SK-N-SH (cell line): ENCODE data around the gene ZBTB47. TPM values are rescaled to one million over a fixed set of nuclear protein-coding genes. Genes with fewer than 3 reads are reported as not detected.

Source experiments
- CTCF ChIA-PET: fragments of 300-600, 350-600 bp; formaldehyde crosslinking; extraction: SDS; loops from one replicate; lab custom pipeline; 2021; lab: Yijun Ruan, JAX
- POLR2A ChIA-PET: fragments of 350-600 bp; sonication (Branson Sonifier 250); formaldehyde crosslinking; extraction: SDS; loops from one replicate; lab custom pipeline; 2020; ENCODE audit warnings: antibody characterized with exemption, inconsistent platforms; lab: Yijun Ruan, JAX
- DNase-seq: peaks from one replicate; pipeline ENCODE4 v3.0.0; 2012
- H2AFZ ChIP-seq: fragments of 200-600 bp; sonication (generic); 2 replicates; pipeline ENCODE4 v1.8.1; 2016; ENCODE audit warnings: antibody characterized with exemption, mild to moderate bottlenecking, low read depth
- H3F3A ChIP-seq: fragments of 200-600 bp; sonication (generic); replicated peaks from 2 replicates; pipeline ENCODE3; 2016; ENCODE audit warnings: antibody characterized with exemption, mild to moderate bottlenecking; ENCODE audit not compliant: insufficient read depth
- H3K27ac ChIP-seq, 2 experiments: fragments of 200-500 bp in 1 of 2; fragments of 200-600 bp in 1 of 2; sonication (Bioruptor generic) in 1 of 2; sonication (generic), shearing (Covaris generic) in 1 of 2; 2 replicates each; pipeline versions ENCODE4 v1.5.1 to v1.6.1; 2014 to 2016; ENCODE audit warnings: low read depth in 2 of 2, inconsistent platforms in 1 of 2, low read length in 1 of 2, mild to moderate bottlenecking in 1 of 2, mixed read lengths in 1 of 2
- H3K27me3 ChIP-seq: fragments of 200-600 bp; sonication (generic), shearing (Covaris generic); 2 replicates; pipeline ENCODE4 v1.6.1; 2016; ENCODE audit warnings: mixed run types; ENCODE audit not compliant: insufficient read depth
- H3K36me3 ChIP-seq, 2 experiments: fragments of 200-500 bp in 1 of 2; fragments of 200-600 bp in 1 of 2; sonication (Bioruptor generic) in 1 of 2; sonication (generic) in 1 of 2; replicated peaks in 1 of 2; 2 replicates each; pipeline versions ENCODE3 to v1.5.1; 2014 to 2016; ENCODE audit warnings: low read length in 1 of 2, mild to moderate bottlenecking in 1 of 2; ENCODE audit not compliant: insufficient read depth in 2 of 2, control insufficient read depth in 1 of 2
- H3K4me1 ChIP-seq, 2 experiments: fragments of 200-500 bp in 1 of 2; fragments of 200-600 bp in 1 of 2; sonication (Bioruptor generic) in 1 of 2; sonication (generic), shearing (Covaris generic) in 1 of 2; 2 replicates each; pipeline versions ENCODE4 v1.5.1 to v1.6.1; 2014 to 2016; ENCODE audit warnings: low read depth in 1 of 2, low read length in 1 of 2, mixed run types in 1 of 2; ENCODE audit not compliant: insufficient read depth in 2 of 2, control insufficient read depth in 1 of 2
- H3K4me2 ChIP-seq: fragments of 200-600 bp; sonication (generic), shearing (Covaris generic); 2 replicates; pipeline ENCODE4 v1.6.1; 2017; ENCODE audit warnings: mixed run types
- H3K4me3 ChIP-seq, 2 experiments: fragments of 200-500 bp in 1 of 2; fragments of 200-600 bp in 1 of 2; sonication (Bioruptor generic) in 1 of 2; sonication (generic), shearing (Covaris generic) in 1 of 2; 2 replicates each; pipeline versions ENCODE4 v1.5.1 to v1.8.1; 2014 to 2016; ENCODE audit warnings: low read depth in 2 of 2, inconsistent platforms in 1 of 2, low read length in 1 of 2, mild to moderate bottlenecking in 1 of 2, mixed read lengths in 1 of 2, moderate library complexity in 1 of 2
- H3K79me2 ChIP-seq: fragments of 200-600 bp; sonication (generic); 2 replicates; pipeline ENCODE4 v1.8.1; 2017; ENCODE audit warnings: mild to moderate bottlenecking; ENCODE audit not compliant: insufficient read depth
- H3K9ac ChIP-seq: fragments of 200-600 bp; sonication (generic); 2 replicates; pipeline ENCODE4 v1.6.1; 2017; ENCODE audit warnings: mixed run types
- H3K9me2 ChIP-seq: fragments of 200-600 bp; sonication (generic); 2 replicates; pipeline ENCODE4 v1.6.1; 2017; ENCODE audit warnings: mixed run types
- H3K9me3 ChIP-seq: fragments of 200-600 bp; sonication (generic); 2 replicates; pipeline ENCODE4 v1.6.1; 2017; ENCODE audit warnings: mixed run types, mild to moderate bottlenecking, moderate library complexity
- H4K20me1 ChIP-seq: fragments of 200-600 bp; sonication (generic); 2 replicates; pipeline ENCODE4 v1.6.1; 2017; ENCODE audit warnings: mild to moderate bottlenecking, mixed run types; ENCODE audit not compliant: insufficient read depth
- CHD2 ChIP-seq: fragments of 150-350 bp; IDR thresholded peaks from 2 replicates; pipeline ENCODE4 v1.6.1; 2018; ENCODE audit warnings: low read length; ENCODE audit not compliant: partially characterized antibody
- FOXJ3 ChIP-seq: sonication (generic); formaldehyde crosslinking; IDR thresholded peaks from 2 replicates; pipeline ENCODE4 v1.5.1; 2020; ENCODE audit warnings: mild to moderate bottlenecking, missing genetic modification reagents
- GABPA ChIP-seq: IDR thresholded peaks from 2 replicates; pipeline ENCODE4 v1.4.0; 2012; ENCODE audit warnings: low read depth, mild to moderate bottlenecking
- MAX ChIP-seq: IDR thresholded peaks from 2 replicates; pipeline ENCODE4 v1.4.0; 2012; ENCODE audit warnings: low read depth
- MEF2A ChIP-seq: IDR thresholded peaks from 2 replicates; pipeline ENCODE4 v1.4.0; 2012; ENCODE audit warnings: low read depth, borderline replicate concordance
- RAD21 ChIP-seq: IDR thresholded peaks from 2 replicates; pipeline ENCODE4 v1.6.1; 2012; ENCODE audit warnings: mild to moderate bottlenecking, low read length
- REST ChIP-seq: IDR thresholded peaks from 2 replicates; pipeline ENCODE4 v1.6.1; 2012; ENCODE audit warnings: mild to moderate bottlenecking, low read depth, low read length, moderate library complexity
- RFX5 ChIP-seq: IDR thresholded peaks from 2 replicates; pipeline ENCODE4 v1.6.1; 2012; ENCODE audit warnings: mild to moderate bottlenecking, improper control_type of control experiment, low read length
- SMC3 ChIP-seq: IDR thresholded peaks from 2 replicates; pipeline ENCODE4 v1.6.1; 2012; ENCODE audit warnings: low read depth, low read length, improper control_type of control experiment
- YY1 ChIP-seq: IDR thresholded peaks from 2 replicates; pipeline ENCODE4 v1.4.0; 2012; ENCODE audit warnings: low read depth, mild to moderate bottlenecking
- ZBTB33 ChIP-seq: IDR thresholded peaks from 2 replicates; pipeline ENCODE4 v1.4.0; 2012; ENCODE audit warnings: low read depth, borderline replicate concordance
- WGBS: methylation state at CpG from one replicate; pipeline ENCODE4 v1.1.6; 2017; ENCODE audit warnings: low lambda C conversion rate; 5-methylcytosine and 5-hydroxymethylcytosine counted together
- polyA plus RNA-seq, 3 experiments: library from polyadenylated mRNA; depleted of rRNA; stranded (reverse); fragments of >200 nt; gene quantifications; 2 replicates each; pipeline ENCODE4 v1.2.3, GENCODE V29; 2012
- TF ChIP-seq, protein P1 (sequence below): fragments of 150-350 bp; IDR thresholded peaks from 2 replicates; pipeline ENCODE4 v1.6.1; 2016; ENCODE audit warnings: mild to moderate bottlenecking, low read depth, low read length
- TF ChIP-seq, protein P2 (sequence below): IDR thresholded peaks from 2 replicates; pipeline ENCODE4 v1.4.0; 2012; ENCODE audit warnings: low read depth, borderline replicate concordance
- TF ChIP-seq, protein P3 (sequence below): fragments of 200-600 bp; sonication (generic); IDR thresholded peaks from 2 replicates; pipeline ENCODE4 v1.6.1; 2017; ENCODE audit warnings: antibody characterized with exemption, mild to moderate bottlenecking, moderate library complexity

ZBTB47 gene
- polyA plus RNA-seq, 1 of the 3 experiments (the other 2 are of a cell fraction) = 9.9 TPM

DNA sequence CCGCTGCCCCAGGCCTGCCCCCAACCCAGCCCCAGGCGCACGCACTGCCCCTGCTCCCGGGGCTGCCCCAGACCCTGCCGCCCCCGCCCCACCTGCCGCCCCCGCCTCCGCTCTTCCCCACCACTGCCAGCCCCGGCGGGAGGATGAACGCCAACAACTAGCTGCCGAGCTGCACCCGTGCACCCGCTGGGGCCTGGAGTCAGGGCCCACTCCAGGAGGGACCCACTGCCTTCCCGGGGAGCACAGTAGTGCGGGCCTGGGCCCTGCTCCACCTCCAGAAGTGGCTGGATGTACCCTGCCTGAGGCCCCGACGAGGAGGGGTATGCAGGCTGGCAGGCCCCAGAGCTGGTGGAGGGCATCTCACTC lies 10.9 kb downstream of the ZBTB47 start (continued):
- TF ChIP-seq, protein P1, sequence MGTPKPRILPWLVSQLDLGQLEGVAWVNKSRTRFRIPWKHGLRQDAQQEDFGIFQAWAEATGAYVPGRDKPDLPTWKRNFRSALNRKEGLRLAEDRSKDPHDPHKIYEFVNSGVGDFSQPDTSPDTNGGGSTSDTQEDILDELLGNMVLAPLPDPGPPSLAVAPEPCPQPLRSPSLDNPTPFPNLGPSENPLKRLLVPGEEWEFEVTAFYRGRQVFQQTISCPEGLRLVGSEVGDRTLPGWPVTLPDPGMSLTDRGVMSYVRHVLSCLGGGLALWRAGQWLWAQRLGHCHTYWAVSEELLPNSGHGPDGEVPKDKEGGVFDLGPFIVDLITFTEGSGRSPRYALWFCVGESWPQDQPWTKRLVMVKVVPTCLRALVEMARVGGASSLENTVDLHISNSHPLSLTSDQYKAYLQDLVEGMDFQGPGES = no peak
- TF ChIP-seq FOXJ3 (CRISPR knock-in tag) (no peak), RAD21 (no peak)
- TF ChIP-seq, protein P2, sequence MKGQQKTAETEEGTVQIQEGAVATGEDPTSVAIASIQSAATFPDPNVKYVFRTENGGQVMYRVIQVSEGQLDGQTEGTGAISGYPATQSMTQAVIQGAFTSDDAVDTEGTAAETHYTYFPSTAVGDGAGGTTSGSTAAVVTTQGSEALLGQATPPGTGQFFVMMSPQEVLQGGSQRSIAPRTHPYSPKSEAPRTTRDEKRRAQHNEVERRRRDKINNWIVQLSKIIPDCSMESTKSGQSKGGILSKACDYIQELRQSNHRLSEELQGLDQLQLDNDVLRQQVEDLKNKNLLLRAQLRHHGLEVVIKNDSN = no peak
- TF ChIP-seq, protein P3, sequence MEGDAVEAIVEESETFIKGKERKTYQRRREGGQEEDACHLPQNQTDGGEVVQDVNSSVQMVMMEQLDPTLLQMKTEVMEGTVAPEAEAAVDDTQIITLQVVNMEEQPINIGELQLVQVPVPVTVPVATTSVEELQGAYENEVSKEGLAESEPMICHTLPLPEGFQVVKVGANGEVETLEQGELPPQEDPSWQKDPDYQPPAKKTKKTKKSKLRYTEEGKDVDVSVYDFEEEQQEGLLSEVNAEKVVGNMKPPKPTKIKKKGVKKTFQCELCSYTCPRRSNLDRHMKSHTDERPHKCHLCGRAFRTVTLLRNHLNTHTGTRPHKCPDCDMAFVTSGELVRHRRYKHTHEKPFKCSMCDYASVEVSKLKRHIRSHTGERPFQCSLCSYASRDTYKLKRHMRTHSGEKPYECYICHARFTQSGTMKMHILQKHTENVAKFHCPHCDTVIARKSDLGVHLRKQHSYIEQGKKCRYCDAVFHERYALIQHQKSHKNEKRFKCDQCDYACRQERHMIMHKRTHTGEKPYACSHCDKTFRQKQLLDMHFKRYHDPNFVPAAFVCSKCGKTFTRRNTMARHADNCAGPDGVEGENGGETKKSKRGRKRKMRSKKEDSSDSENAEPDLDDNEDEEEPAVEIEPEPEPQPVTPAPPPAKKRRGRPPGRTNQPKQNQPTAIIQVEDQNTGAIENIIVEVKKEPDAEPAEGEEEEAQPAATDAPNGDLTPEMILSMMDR = no peak

DNA sequence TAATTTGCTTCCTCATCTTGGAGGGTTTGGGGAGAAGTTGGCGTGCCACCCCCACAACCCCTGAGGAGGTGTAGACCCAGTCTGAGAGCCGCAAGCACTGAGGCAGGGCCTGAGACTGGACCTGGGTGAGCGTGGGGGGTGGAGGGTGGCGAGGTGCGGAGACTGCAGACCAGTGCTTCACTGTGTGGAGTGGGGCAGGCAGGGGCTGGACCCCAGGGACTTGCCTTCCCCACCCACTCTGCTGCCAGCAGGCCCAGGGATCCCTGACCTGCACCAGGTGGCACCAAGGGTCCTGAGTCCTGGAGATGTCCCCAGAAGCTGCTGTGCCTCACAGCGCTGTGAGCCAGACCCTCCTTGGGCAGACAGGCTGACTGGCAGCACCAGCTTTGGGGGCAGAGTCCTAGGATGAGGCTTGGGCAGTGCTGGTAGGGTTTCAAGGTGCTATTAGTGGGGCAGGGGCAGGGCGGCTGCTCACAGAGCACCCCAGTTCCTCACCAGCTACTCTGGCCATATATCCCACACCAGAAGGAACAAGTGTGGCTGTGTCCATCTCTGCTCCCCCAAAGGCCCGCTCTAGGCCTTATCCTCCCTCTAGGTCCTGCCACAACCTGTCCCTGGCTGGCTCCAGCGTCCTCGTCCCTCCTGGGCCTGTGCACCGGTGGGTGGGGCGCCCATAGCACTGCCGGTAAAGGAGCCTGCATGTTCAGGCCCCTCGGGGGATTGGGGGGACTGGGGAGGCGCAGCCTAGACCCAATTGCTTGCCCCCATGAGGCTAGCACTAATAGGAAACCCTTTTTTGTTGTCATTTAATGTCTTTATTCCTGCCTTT lies 11.8 kb downstream of the ZBTB47 start:
- CTCF ChIA-PET = interaction anchor here (0.7 to 1.6 kb wide), 4 partner anchors 79 to 115 kb away, joined by 3 to 4 read pairs (median 4); no protein-coding TSS in a partner anchor
- Histone ChIP-seq H3K27ac (no peak overlapping the region), H2AFZ (no peak overlapping the region), H3K27me3 (no peaks in the 10 kb centered on the region), H3K9me3 (no peaks in the 10 kb centered on the region), H3K79me2 (no peaks in the 10 kb centered on the region), H4K20me1 (no peaks in the 10 kb centered on the region), H3K9me2 (no peaks in the 10 kb centered on the region), H3K4me2 (no peak overlapping the region), H3K9ac (no peak overlapping the region), H3K36me3 (peaks cover 0 to 12% of the 10 kb centered on the region in 2 experiments), H3F3A (no peaks in the 10 kb centered on the region), H3K4me3 (no peak overlapping the region), H3K4me1 (peaks cover 0 to 14% of the 10 kb centered on the region in 2 experiments; a peak in 1 of 4 replicates)
- POLR2A ChIA-PET = interaction anchor here (1.1 kb wide), 1 partner anchor 83 kb away, joined by 3 read pairs; the partner anchor contains the start of gene SEC22C
- 95% methylated on average over 3 of the region's 15 CpGs for WGBS
- peak; percentile 27 for DNase-seq
- no peak for TF ChIP-seq ZBTB33
- TF ChIP-seq, protein P3 = no peak
- TF ChIP-seq, protein P2 = no peak
- no peak for TF ChIP-seq RFX5
- TF ChIP-seq MEF2A = no peak
- TF ChIP-seq REST = no peak
- no peak for TF ChIP-seq GABPA
- TF ChIP-seq YY1 = no peak
- TF ChIP-seq MAX = no peak
- TF ChIP-seq CHD2 = no peak
- TF ChIP-seq SMC3 = no peak
